ENCODE measurements around the gene RIOX2. TPM values are rescaled to one million over a fixed set of nuclear protein-coding genes. Genes with fewer than 3 reads are reported as not detected.
A peak's percentile ranks its signal among the peaks of the same experiment; 100 is the strongest.

Gene RIOX2
- total RNA-seq, 1 donor = 27.1 TPM

GRCh38 chr3:97937205-97937604 lies 35.0 kb downstream of the RIOX2 start:
- Histone ChIP-seq H4K20me1 (ENCODE audit: insufficient read depth, low read length) (no peaks in the 10 kb centered on the region), H3K27me3 (ENCODE audit: insufficient read depth, low read length) (no peaks in the 10 kb centered on the region), H3K27ac (ENCODE audit: low read depth, low read length) (no peak overlapping the region), H3K4me2 (ENCODE audit: insufficient read depth, low read length) (no peak overlapping the region), H3K9me3 (ENCODE audit: low read depth, low read length) (no peaks in the 10 kb centered on the region), H2AFZ (ENCODE audit: low read length) (no peak overlapping the region), H3K79me2 (ENCODE audit: insufficient read depth, low read length) (no peaks in the 10 kb centered on the region), H3K4me3 (ENCODE audit: insufficient read depth, low read length) (no peak overlapping the region), H3K36me3 (ENCODE audit: insufficient read depth, low read length) (peaks cover 20% of the 10 kb centered on the region), H3K4me1 (ENCODE audit: insufficient read depth, low read length) (peaks cover 11% of the 10 kb centered on the region)
- no peak for DNase-seq (ENCODE audit: insufficient read length, low spot score, missing footprints)
- TF ChIP-seq CTCF (IDR thresholded peaks at IDR 0.05; ENCODE audit: extremely low read depth, low read depth, low read length) = no peak

DNA sequence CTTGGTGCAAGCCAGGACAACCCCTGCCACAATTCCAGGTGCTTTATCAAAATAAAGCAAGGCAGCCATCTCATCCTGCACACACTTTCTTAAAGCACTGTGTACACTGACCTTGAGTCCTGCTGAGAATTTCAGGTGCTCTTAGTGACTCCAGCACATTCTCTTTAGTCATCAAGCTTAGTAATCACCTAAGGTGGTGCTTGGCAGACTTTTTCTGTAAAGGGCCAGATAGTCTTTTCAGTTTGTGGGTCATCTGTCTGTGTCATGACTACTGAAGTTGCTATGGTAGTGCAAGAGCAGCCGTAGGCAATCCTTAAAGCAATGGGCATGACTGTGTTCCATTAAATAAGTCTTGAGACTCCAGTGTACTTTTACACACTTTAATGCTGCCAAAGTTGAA lies 36.4 kb downstream of the RIOX2 start:
- DNase-seq (ENCODE audit: insufficient read length, low spot score, missing footprints) = no peak
- H3K9me3 ChIP-seq (ENCODE audit: low read depth, low read length) = no peaks in the 10 kb centered on the region
- no peaks in the 10 kb centered on the region for H3K79me2 ChIP-seq (ENCODE audit: insufficient read depth, low read length)
- TF ChIP-seq CTCF (IDR thresholded peaks at IDR 0.05; ENCODE audit: extremely low read depth, low read depth, low read length) = no peak
- H2AFZ ChIP-seq (ENCODE audit: low read length) = no peak overlapping the region
- no peak overlapping the region for H3K27ac ChIP-seq (ENCODE audit: low read depth, low read length)
- no peaks in the 10 kb centered on the region for H3K27me3 ChIP-seq (ENCODE audit: insufficient read depth, low read length)
- no peaks in the 10 kb centered on the region for H4K20me1 ChIP-seq (ENCODE audit: insufficient read depth, low read length)
- H3K4me3 ChIP-seq (ENCODE audit: insufficient read depth, low read length) = no peak overlapping the region
- H3K4me1 ChIP-seq (ENCODE audit: insufficient read depth, low read length) = peaks cover 11% of the 10 kb centered on the region
- H3K36me3 ChIP-seq (ENCODE audit: insufficient read depth, low read length) = peaks cover 6% of the 10 kb centered on the region
- no peak overlapping the region for H3K4me2 ChIP-seq (ENCODE audit: insufficient read depth, low read length)

DNA sequence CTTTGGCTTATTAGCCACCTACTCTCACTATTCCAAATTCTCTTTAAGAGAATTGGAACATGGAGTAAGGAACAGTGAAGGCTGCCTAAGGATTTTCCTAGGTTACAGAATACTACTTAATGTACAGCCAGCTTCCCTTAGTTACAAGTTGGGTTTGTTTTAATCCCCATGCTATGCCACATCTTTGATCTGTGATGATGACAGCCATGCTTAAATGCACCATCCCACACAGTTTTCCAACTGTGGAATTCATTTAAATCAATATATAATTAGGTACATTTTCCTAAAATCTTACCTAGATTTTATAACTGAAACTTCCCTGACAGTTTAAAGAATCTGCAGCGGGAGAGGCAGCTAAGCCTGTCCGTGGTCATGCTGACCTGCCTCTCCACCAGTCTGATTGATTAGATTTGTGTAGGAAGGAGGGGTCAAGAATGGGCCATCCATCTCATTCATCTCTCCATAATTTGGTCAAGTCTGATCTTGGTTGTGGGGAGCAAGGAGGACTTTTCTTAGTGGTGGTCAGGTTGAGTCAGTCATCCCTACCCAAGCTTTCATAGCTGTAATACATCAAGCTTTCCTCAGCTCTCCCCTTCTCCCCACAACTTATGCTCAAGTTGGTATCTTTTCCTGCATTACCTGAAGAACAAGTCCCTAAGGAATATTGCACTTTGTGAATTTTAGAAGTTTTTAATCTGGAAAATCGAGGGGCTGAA lies 37.1 kb downstream of the RIOX2 start:
- Histone ChIP-seq H3K4me2 (ENCODE audit: insufficient read depth, low read length) (no peak overlapping the region), H3K4me3 (ENCODE audit: insufficient read depth, low read length) (no peak overlapping the region), H2AFZ (ENCODE audit: low read length) (no peak overlapping the region), H3K36me3 (ENCODE audit: insufficient read depth, low read length) (peaks cover 4% of the 10 kb centered on the region), H3K27me3 (ENCODE audit: insufficient read depth, low read length) (no peaks in the 10 kb centered on the region), H3K4me1 (ENCODE audit: insufficient read depth, low read length) (peaks cover 11% of the 10 kb centered on the region), H3K9me3 (ENCODE audit: low read depth, low read length) (no peaks in the 10 kb centered on the region), H3K79me2 (ENCODE audit: insufficient read depth, low read length) (no peaks in the 10 kb centered on the region), H4K20me1 (ENCODE audit: insufficient read depth, low read length) (no peaks in the 10 kb centered on the region), H3K27ac (ENCODE audit: low read depth, low read length) (no peak overlapping the region)
- TF ChIP-seq CTCF (IDR thresholded peaks at IDR 0.05; ENCODE audit: extremely low read depth, low read depth, low read length) = no peak
- DNase-seq (ENCODE audit: insufficient read length, low spot score, missing footprints) = no peak

GRCh38 chr3:97932387-97932801 lies 39.8 kb downstream of the RIOX2 start:
- TF ChIP-seq CTCF (IDR thresholded peaks at IDR 0.05; ENCODE audit: extremely low read depth, low read depth, low read length) = no peak
- no peaks in the 10 kb centered on the region for H3K9me3 ChIP-seq (ENCODE audit: low read depth, low read length)
- H3K27me3 ChIP-seq (ENCODE audit: insufficient read depth, low read length) = no peaks in the 10 kb centered on the region
- no peak overlapping the region for H3K4me3 ChIP-seq (ENCODE audit: insufficient read depth, low read length)
- no peaks in the 10 kb centered on the region for H3K79me2 ChIP-seq (ENCODE audit: insufficient read depth, low read length)
- H3K27ac ChIP-seq (ENCODE audit: low read depth, low read length) = no peak overlapping the region
- H3K4me2 ChIP-seq (ENCODE audit: insufficient read depth, low read length) = peak overlapping the region; percentile 1
- DNase-seq (ENCODE audit: insufficient read length, low spot score, missing footprints) = no peak
- no peaks in the 10 kb centered on the region for H3K36me3 ChIP-seq (ENCODE audit: insufficient read depth, low read length)
- no peaks in the 10 kb centered on the region for H3K4me1 ChIP-seq (ENCODE audit: insufficient read depth, low read length)
- H4K20me1 ChIP-seq (ENCODE audit: insufficient read depth, low read length) = no peaks in the 10 kb centered on the region
- H2AFZ ChIP-seq (ENCODE audit: low read length) = no peak overlapping the region
